ENCODE results near the gene C1orf174. TPM values are rescaled to one million over a fixed set of nuclear protein-coding genes. Genes with fewer than 3 reads are reported as not detected.

C1orf174 gene
- total and polyA plus RNA-seq, 3 donors from 2014 or later: 22.9 to 29.7 (median 28.8) TPM

DNA sequence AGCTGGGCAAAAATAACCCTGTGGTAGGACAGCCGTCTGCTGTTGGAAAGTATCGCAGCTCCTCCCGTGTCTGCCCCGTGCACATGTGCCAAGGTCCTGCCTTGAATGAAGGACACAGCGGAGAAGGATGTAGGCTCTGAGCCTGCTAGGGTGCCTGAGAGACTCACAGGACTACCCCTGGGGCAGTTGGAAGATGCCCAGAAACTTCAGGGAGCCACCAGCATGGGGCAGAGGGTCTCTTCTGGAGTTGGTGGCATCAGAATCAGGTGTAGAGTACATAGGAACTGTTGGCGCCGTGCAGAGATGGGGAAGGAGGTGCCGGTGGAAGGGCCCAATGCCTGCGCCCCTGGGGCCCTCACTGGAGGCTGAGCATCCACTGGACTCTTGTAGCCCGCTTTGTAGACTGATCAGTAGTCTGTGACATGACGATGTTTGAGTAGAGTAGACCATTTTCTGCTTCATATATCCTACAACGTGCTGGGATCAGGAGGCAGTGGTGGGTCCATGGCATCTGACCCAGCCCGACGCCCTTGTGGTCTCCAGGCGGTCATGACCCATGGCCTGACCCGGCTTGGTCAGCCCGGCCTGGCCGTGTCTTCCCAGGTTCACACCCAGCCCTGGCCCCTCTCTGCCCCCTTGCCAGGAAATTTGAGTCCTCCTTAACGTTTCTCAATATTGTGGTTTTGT is 5.3 kb upstream of the C1orf174 start:
- no peak overlapping the region for H3K27ac ChIP-seq
- intact Hi-C loops (cut with DNase I; ENCODE audit: low total_unique reads): no loop called here
- peaks cover 6% of the 10 kb centered on the region for H3K4me1 ChIP-seq
- H3K36me3 ChIP-seq (ENCODE audit: low read depth, missing control alignments): no peaks in the 10 kb centered on the region
- H3K9me3 ChIP-seq: no peaks in the 10 kb centered on the region
- no peak for TF ChIP-seq POLR2A (IDR thresholded peaks at IDR 0.05)
- TF ChIP-seq, protein P1, sequence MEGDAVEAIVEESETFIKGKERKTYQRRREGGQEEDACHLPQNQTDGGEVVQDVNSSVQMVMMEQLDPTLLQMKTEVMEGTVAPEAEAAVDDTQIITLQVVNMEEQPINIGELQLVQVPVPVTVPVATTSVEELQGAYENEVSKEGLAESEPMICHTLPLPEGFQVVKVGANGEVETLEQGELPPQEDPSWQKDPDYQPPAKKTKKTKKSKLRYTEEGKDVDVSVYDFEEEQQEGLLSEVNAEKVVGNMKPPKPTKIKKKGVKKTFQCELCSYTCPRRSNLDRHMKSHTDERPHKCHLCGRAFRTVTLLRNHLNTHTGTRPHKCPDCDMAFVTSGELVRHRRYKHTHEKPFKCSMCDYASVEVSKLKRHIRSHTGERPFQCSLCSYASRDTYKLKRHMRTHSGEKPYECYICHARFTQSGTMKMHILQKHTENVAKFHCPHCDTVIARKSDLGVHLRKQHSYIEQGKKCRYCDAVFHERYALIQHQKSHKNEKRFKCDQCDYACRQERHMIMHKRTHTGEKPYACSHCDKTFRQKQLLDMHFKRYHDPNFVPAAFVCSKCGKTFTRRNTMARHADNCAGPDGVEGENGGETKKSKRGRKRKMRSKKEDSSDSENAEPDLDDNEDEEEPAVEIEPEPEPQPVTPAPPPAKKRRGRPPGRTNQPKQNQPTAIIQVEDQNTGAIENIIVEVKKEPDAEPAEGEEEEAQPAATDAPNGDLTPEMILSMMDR (IDR thresholded peaks at IDR 0.05): no peak
- 91 to 94% methylated on average over 17 to 19 of the region's 19 CpGs for WGBS, 2 donors
- no peak overlapping the region for H3K4me3 ChIP-seq
- no peaks in the 10 kb centered on the region for H3K27me3 ChIP-seq
- no peak for DNase-seq

DNA sequence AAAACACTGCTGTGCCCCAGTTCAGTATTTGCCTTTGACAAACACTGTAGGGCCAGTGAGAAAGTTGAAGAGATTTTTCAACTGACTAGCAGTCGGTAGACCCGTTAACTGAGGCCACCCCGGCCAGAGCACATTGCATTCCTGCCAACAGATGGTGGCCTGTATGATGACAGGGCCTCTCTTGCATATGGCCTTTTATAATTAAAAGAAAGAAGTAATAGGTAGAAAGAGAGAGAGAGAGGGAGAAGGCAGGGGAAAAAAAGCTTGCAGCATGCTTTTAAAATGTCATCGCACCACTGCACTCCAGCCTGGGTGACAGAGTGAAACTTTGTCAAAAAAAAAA is 4.7 kb upstream of the C1orf174 start:
- Histone ChIP-seq H3K9me3 (no peaks in the 10 kb centered on the region), H3K4me1 (peaks cover 6% of the 10 kb centered on the region), H3K27me3 (no peaks in the 10 kb centered on the region), H3K27ac (no peak overlapping the region), H3K36me3 (ENCODE audit: low read depth, missing control alignments) (no peaks in the 10 kb centered on the region), H3K4me3 (no peak overlapping the region)
- no peak for DNase-seq
- TF ChIP-seq POLR2A (IDR thresholded peaks at IDR 0.05): no peak
- TF ChIP-seq, protein P1 (IDR thresholded peaks at IDR 0.05): no peak
- 88 to 93% methylated on average over 4 of the region's 4 CpGs for WGBS, 2 donors
- intact Hi-C loops (cut with DNase I; ENCODE audit: low total_unique reads): no loop called here

DNA sequence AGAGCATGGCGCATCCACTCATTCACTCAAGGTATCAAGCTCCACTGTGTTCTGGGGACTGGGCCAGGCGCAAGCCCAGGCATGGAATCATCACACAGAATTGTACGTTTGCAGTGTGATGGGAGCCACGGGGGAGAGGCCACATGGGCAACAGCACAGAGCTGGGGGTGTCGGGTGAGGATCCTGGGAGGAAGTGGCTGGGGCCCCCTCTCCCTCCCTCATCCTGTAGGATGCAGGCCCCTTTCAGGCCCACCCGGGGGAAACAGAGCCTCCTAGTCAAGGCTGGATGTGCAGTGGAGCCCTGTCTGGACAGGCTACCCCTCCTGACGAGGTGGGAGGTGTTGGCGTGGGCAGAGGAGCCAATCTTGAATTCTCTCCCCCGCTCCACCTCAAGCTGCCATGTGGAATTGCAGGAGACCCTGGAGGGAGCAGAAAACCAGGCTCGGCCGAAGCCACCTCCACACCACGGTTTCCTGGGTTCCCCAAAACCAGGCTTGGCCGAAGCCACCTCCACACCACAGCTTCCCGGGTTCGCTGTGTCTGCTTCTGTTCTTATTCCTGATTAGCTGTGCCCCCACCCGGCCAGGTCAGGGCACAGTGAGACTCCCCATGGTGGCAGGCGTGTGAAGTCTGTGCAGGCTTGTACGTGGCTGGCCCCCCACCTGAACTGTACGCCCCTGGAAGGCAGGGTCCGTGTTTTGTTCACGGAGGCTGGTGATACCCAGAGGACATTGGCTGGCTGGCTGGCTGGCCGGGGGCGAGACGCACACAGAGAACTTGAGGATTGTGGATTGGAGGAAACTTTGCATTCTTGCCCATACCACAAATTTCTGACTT is 4.2 kb upstream of the C1orf174 start:
- H3K27ac ChIP-seq: no peak overlapping the region
- H3K36me3 ChIP-seq (ENCODE audit: low read depth, missing control alignments): no peaks in the 10 kb centered on the region
- TF ChIP-seq POLR2A (IDR thresholded peaks at IDR 0.05): no peak
- TF ChIP-seq, protein P1 (IDR thresholded peaks at IDR 0.05): no peak
- H3K27me3 ChIP-seq: no peaks in the 10 kb centered on the region
- intact Hi-C loops (cut with DNase I; ENCODE audit: low total_unique reads): no loop called here
- peaks cover 3% of the 10 kb centered on the region for H3K4me1 ChIP-seq
- no peak for DNase-seq
- no peak overlapping the region for H3K4me3 ChIP-seq
- H3K9me3 ChIP-seq: no peaks in the 10 kb centered on the region
- 81 to 85% methylated on average over 18 to 24 of the region's 24 CpGs for WGBS, 2 donors

DNA sequence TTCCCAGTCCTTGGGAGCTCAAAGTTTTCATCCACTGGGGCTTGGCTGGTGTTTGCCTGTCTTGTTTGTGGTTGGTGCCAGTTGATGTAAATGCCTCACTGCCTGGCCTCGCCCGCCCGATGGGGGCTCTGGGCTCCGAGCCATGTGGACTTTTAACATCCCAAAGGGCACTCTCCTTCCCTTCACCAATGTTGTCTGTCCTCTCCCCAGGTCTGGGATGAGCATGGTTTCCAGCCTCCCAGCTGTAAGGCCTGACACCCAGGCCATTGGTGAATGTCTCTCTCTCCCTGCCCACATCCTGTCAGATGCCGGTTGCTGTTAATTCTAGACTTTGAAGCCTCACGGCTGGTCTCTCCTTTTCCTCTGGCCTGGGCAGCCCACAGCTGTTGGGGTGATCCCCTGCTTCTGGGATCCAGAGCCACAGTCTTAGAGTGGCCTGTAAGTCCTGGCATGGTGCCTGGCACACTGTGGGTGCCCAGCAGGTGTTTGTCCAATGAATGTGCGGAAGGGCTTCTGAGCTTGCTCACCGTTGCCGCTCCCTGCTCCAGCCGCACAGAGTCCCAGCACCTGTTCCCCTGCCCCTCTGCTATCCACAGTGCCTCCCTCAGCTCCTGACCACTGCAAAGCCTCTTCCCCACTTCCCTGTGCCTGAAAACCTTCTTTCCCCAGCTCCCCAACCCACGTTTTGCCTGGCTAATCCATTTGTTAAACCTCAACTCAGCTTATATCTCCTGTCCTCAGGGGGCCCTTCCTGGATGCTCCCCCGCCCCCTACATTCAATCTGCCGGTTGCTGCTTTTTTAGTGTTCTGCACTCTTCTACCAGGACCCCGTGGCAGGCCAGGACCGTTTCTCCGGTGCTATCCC is 3.3 kb upstream of the C1orf174 start:
- DNase-seq: no peak
- Histone ChIP-seq H3K4me3 (no peak overlapping the region), H3K27me3 (no peaks in the 10 kb centered on the region), H3K4me1 (peaks cover 4% of the 10 kb centered on the region), H3K9me3 (no peaks in the 10 kb centered on the region), H3K27ac (no peak overlapping the region), H3K36me3 (ENCODE audit: low read depth, missing control alignments) (no peaks in the 10 kb centered on the region)
- WGBS, 2 donors: 78 to 80% methylated on average over 15 to 16 of the region's 16 CpGs
- intact Hi-C loops (cut with DNase I; ENCODE audit: low total_unique reads): no loop called here
- TF ChIP-seq POLR2A (IDR thresholded peaks at IDR 0.05): no peak
- TF ChIP-seq, protein P1 (IDR thresholded peaks at IDR 0.05): no peak
